Central memory CD8-positive, alpha-beta T cell (primary cell): ENCODE data around the gene ARMH2.
A peak's percentile ranks its signal among the peaks of the same experiment; 100 is the strongest.

Source experiments
- ATAC-seq: fragments of 150-1000 bp; cut with Tn5 transposase; replicated peaks from 2 replicates; pipeline ENCODE4 v1.10.0; 2022; ENCODE audit warnings: mild to moderate bottlenecking, moderate FRiP score, moderate number of reproducible peaks; ENCODE audit not compliant: poor library complexity, severe bottlenecking; ENCODE audit errors: extremely low read depth
- DNase-seq, 2 donors: peaks; one replicate each; pipeline ENCODE4 v3.0.0; 2021; ENCODE audit warnings: low spot score in 2 of 2
- H3K27ac Mint-ChIP-seq: one replicate; pipeline ENCODE4 v1.8.0; 2022; ENCODE audit warnings: low read depth, mild to moderate bottlenecking, moderate library complexity, mixed read lengths
- H3K27me3 Mint-ChIP-seq: one replicate; pipeline ENCODE4 v1.8.0; 2022; ENCODE audit warnings: mixed read lengths
- H3K36me3 Mint-ChIP-seq: one replicate; pipeline ENCODE4 v1.8.0; 2022; ENCODE audit warnings: mild to moderate bottlenecking, moderate library complexity, mixed read lengths; ENCODE audit not compliant: insufficient read depth
- H3K4me1 Mint-ChIP-seq: one replicate; pipeline ENCODE4 v1.8.0; 2022; ENCODE audit warnings: mixed read lengths
- H3K4me3 Mint-ChIP-seq: one replicate; pipeline ENCODE4 v1.8.0; 2022; ENCODE audit warnings: mild to moderate bottlenecking, moderate library complexity, mixed read lengths
- H3K9me3 Mint-ChIP-seq: one replicate; pipeline ENCODE4 v1.8.0; 2022; ENCODE audit warnings: mixed read lengths

ARMH2 gene

GRCh38 chr6:24798740-24799540 is at the start of gene ARMH2:
ARMH2 (minus strand) TSS chr6:24798917; CDS start chr6:24798857, 60 bp downstream.
- H3K4me3 Mint-ChIP-seq, result peak within 1 kb of the TSS; percentile 1
- ATAC-seq (no peak), DNase-seq (no peak)
- peaks cover 10% of the 10 kb centered on the region for H3K4me1 Mint-ChIP-seq
- peak within 1 kb of the TSS; percentile 15 for H3K27ac Mint-ChIP-seq
- H3K36me3 Mint-ChIP-seq, result peaks cover 29% of the 10 kb centered on the region
- H3K9me3 Mint-ChIP-seq, result no peaks in the 10 kb centered on the region
- H3K27me3 Mint-ChIP-seq, result no peaks in the 10 kb centered on the region

- peaks cover 34% of the 10 kb centered on the region for H3K4me1 Mint-ChIP-seq
- H3K27me3 Mint-ChIP-seq, result no peaks in the 10 kb centered on the region
- H3K36me3 Mint-ChIP-seq, result peaks cover 96% of the 10 kb centered on the region
- H3K9me3 Mint-ChIP-seq, result no peaks in the 10 kb centered on the region
- DNase-seq (no peak), ATAC-seq (no peak)
- no peak overlapping the region for H3K4me3 Mint-ChIP-seq
- H3K27ac Mint-ChIP-seq, result no peak overlapping the region
Observed at GRCh38 chr6:24848461-24848860, 49.7 kb upstream of the ARMH2 start.

GRCh38 chr6:24847402-24847801 is 48.7 kb upstream of the ARMH2 start:
- Mint-ChIP-seq H3K4me1 (peaks cover 36% of the 10 kb centered on the region), H3K9me3 (no peaks in the 10 kb centered on the region), H3K27me3 (no peaks in the 10 kb centered on the region), H3K36me3 (peaks cover 96% of the 10 kb centered on the region), H3K4me3 (no peak overlapping the region), H3K27ac (peak overlapping the region; percentile 77)
- DNase-seq, result no peak
- ATAC-seq, result no peak

GRCh38 chr6:24845578-24845977 is 46.9 kb upstream of the ARMH2 start:
- Mint-ChIP-seq H3K4me3 (no peak overlapping the region), H3K4me1 (peaks cover 50% of the 10 kb centered on the region), H3K27ac (peak overlapping the region; percentile 13), H3K27me3 (no peaks in the 10 kb centered on the region), H3K9me3 (no peaks in the 10 kb centered on the region), H3K36me3 (peaks cover 98% of the 10 kb centered on the region)
- ATAC-seq (no peak), DNase-seq (no peak)

- no peak for DNase-seq
- Mint-ChIP-seq H3K4me3 (no peak overlapping the region), H3K27me3 (no peaks in the 10 kb centered on the region), H3K9me3 (no peaks in the 10 kb centered on the region), H3K4me1 (peaks cover 50% of the 10 kb centered on the region), H3K27ac (peak overlapping the region; percentile 13), H3K36me3 (peaks cover 98% of the 10 kb centered on the region)
- ATAC-seq, result no peak
Observed at GRCh38 chr6:24844903-24845302, 46.2 kb upstream of the ARMH2 start.

- H3K9me3 Mint-ChIP-seq, result no peaks in the 10 kb centered on the region
- peaks cover 47% of the 10 kb centered on the region for H3K4me1 Mint-ChIP-seq
- no peak overlapping the region for H3K4me3 Mint-ChIP-seq
- no peaks in the 10 kb centered on the region for H3K27me3 Mint-ChIP-seq
- no peak overlapping the region for H3K27ac Mint-ChIP-seq
- DNase-seq (no peak), ATAC-seq (no peak)
- peaks cover 96% of the 10 kb centered on the region for H3K36me3 Mint-ChIP-seq
Observed at GRCh38 chr6:24844061-24844460, 45.3 kb upstream of the ARMH2 start.

GRCh38 chr6:24840187-24840586 is 41.5 kb upstream of the ARMH2 start:
- H3K4me1 Mint-ChIP-seq, result peaks cover 40% of the 10 kb centered on the region
- no peak for ATAC-seq

GRCh38 chr6:24838994-24839393 is 40.3 kb upstream of the ARMH2 start:
- H3K4me1 Mint-ChIP-seq, result peaks cover 46% of the 10 kb centered on the region
- H3K4me3 Mint-ChIP-seq, result no peak overlapping the region
- H3K36me3 Mint-ChIP-seq, result peaks cover 92% of the 10 kb centered on the region
- H3K9me3 Mint-ChIP-seq, result no peaks in the 10 kb centered on the region
- no peaks in the 10 kb centered on the region for H3K27me3 Mint-ChIP-seq
- ATAC-seq (no peak), DNase-seq (no peak)
- H3K27ac Mint-ChIP-seq, result no peak overlapping the region

More at GRCh38 chr6:24840187-24840586, 41.5 kb upstream of the ARMH2 start:
- no peak overlapping the region for H3K4me3 Mint-ChIP-seq
- no peak for DNase-seq
- H3K27me3 Mint-ChIP-seq, result no peaks in the 10 kb centered on the region
- peak overlapping the region; percentile 55 for H3K27ac Mint-ChIP-seq
- peaks cover 95% of the 10 kb centered on the region for H3K36me3 Mint-ChIP-seq
- no peaks in the 10 kb centered on the region for H3K9me3 Mint-ChIP-seq

- DNase-seq (no peak), ATAC-seq (no peak)
- Mint-ChIP-seq H3K4me3 (no peak overlapping the region), H3K27ac (peak overlapping the region; percentile 55), H3K36me3 (peaks cover 92% of the 10 kb centered on the region), H3K4me1 (peaks cover 45% of the 10 kb centered on the region), H3K27me3 (no peaks in the 10 kb centered on the region), H3K9me3 (no peaks in the 10 kb centered on the region)
Observed at GRCh38 chr6:24838081-24838480, 39.4 kb upstream of the ARMH2 start.

- H3K9me3 Mint-ChIP-seq, result no peaks in the 10 kb centered on the region
- peaks cover 28% of the 10 kb centered on the region for H3K4me1 Mint-ChIP-seq
- H3K4me3 Mint-ChIP-seq, result no peak overlapping the region
- no peak for ATAC-seq
- no peaks in the 10 kb centered on the region for H3K27me3 Mint-ChIP-seq
- DNase-seq, result no peak
- H3K36me3 Mint-ChIP-seq, result peaks cover 92% of the 10 kb centered on the region
- peak overlapping the region; percentile 78 for H3K27ac Mint-ChIP-seq
Observed at GRCh38 chr6:24836109-24836508, 37.4 kb upstream of the ARMH2 start.

GRCh38 chr6:24833711-24834386 is 35.1 kb upstream of the ARMH2 start:
- Mint-ChIP-seq H3K27me3 (no peaks in the 10 kb centered on the region), H3K27ac (peak overlapping the region; percentile 57), H3K4me1 (peaks cover 32% of the 10 kb centered on the region), H3K9me3 (no peaks in the 10 kb centered on the region), H3K4me3 (no peak overlapping the region), H3K36me3 (peaks cover 90% of the 10 kb centered on the region)
- no peak for DNase-seq
- no peak for ATAC-seq

GRCh38 chr6:24832794-24833193 is 34.1 kb upstream of the ARMH2 start:
- no peak overlapping the region for H3K4me3 Mint-ChIP-seq
- H3K27ac Mint-ChIP-seq, result peak overlapping the region; percentile 19
- H3K9me3 Mint-ChIP-seq, result no peaks in the 10 kb centered on the region
- DNase-seq, result no peak
- H3K27me3 Mint-ChIP-seq, result no peaks in the 10 kb centered on the region
- ATAC-seq, result no peak
- peaks cover 92% of the 10 kb centered on the region for H3K36me3 Mint-ChIP-seq
- H3K4me1 Mint-ChIP-seq, result peaks cover 30% of the 10 kb centered on the region
